Activated T-helper 1 cell treated with anti-CD3 and anti-CD28 coated beads, Interleukin-12 subunit alpha, Interleukin-12 subunit beta, Interleukin-2, Interleukin-4 antibody, amounts not matched to agents 30 ng/mL and 10 ng/mL and 1 ng/mL, durations not matched to agents 14 hours and 24 hours and 36 hours (primary cell): Measurements from ENCODE around the gene CTDSP1. TPM values are rescaled to one million over a fixed set of nuclear protein-coding genes. Genes with fewer than 3 reads are reported as not detected.
A peak's percentile ranks its signal among the peaks of the same experiment; 100 is the strongest.

ENCODE experiments used
- DNase-seq: peaks from one replicate; pipeline ENCODE4 v3.0.0; 2021; ENCODE audit warnings: low spot score
- H3K27ac Mint-ChIP-seq: one replicate; pipeline ENCODE4 v1.8.0; 2021; ENCODE audit warnings: mild to moderate bottlenecking, mixed read lengths
- H3K27me3 Mint-ChIP-seq: one replicate; pipeline ENCODE4 v1.8.0; 2022; ENCODE audit warnings: mild to moderate bottlenecking, moderate library complexity, mixed read lengths; ENCODE audit not compliant: insufficient read depth
- H3K36me3 Mint-ChIP-seq: one replicate; pipeline ENCODE4 v1.8.0; 2021; ENCODE audit warnings: low read depth, mixed read lengths
- H3K4me1 Mint-ChIP-seq: one replicate; pipeline ENCODE4 v1.8.0; 2021; ENCODE audit warnings: low read depth, mixed read lengths
- H3K4me3 Mint-ChIP-seq: one replicate; pipeline ENCODE4 v1.8.0; 2021; ENCODE audit warnings: mild to moderate bottlenecking, moderate library complexity, mixed read lengths
- H3K9me3 Mint-ChIP-seq: one replicate; pipeline ENCODE4 v1.8.0; 2021; ENCODE audit warnings: mixed read lengths
- intact Hi-C: fragments of 100-400 bp; cut with micrococcal nuclease; formaldehyde crosslinking; loops from one replicate; pipeline ENCODE4 v1.15.1; 2024
- total RNA-seq: library from RNA; stranded (reverse); gene quantifications from 2 replicates; pipeline ENCODE4 v1.2.3, GENCODE V29; 2022

Gene CTDSP1
- total RNA-seq, 1 donor from 2014 or later: 106 TPM

GRCh38 chr2:218368621-218369153, 31.0 kb upstream of the CTDSP1 start:
- intact Hi-C loops: loop anchor here (2.0 to 5.0 kb wide), 3 partner anchors 26 to 51 kb away; no protein-coding TSS in a partner anchor
- peaks cover 7% of the 10 kb centered on the region for H3K4me1 Mint-ChIP-seq
- H3K9me3 Mint-ChIP-seq: no peaks in the 10 kb centered on the region

GRCh38 chr2:218369330-218369729, 30.3 kb upstream of the CTDSP1 start:
- Mint-ChIP-seq H3K4me3 (peak overlapping the region; percentile 51), H3K36me3 (no peaks in the 10 kb centered on the region), H3K27ac (no peak overlapping the region), H3K27me3 (peaks cover 43% of the 10 kb centered on the region), H3K4me1 (peaks cover 7% of the 10 kb centered on the region), H3K9me3 (no peaks in the 10 kb centered on the region)
- intact Hi-C loops: loop anchor here (2.0 to 5.0 kb wide), 3 partner anchors 25 to 52 kb away; no protein-coding TSS in a partner anchor
- no peak for DNase-seq

More at GRCh38 chr2:218368621-218369153, 31.0 kb upstream of the CTDSP1 start:
- no peak overlapping the region for H3K27ac Mint-ChIP-seq
- H3K36me3 Mint-ChIP-seq: no peaks in the 10 kb centered on the region
- DNase-seq: no peak
- H3K27me3 Mint-ChIP-seq: peaks cover 44% of the 10 kb centered on the region
- peak overlapping the region; percentile 78 for H3K4me3 Mint-ChIP-seq

GRCh38 chr2:218370410-218371063, 29.1 kb upstream of the CTDSP1 start:
- no peaks in the 10 kb centered on the region for H3K9me3 Mint-ChIP-seq

GRCh38 chr2:218371983-218372350, 27.7 kb upstream of the CTDSP1 start:
- H3K36me3 Mint-ChIP-seq: no peaks in the 10 kb centered on the region
- no peaks in the 10 kb centered on the region for H3K9me3 Mint-ChIP-seq
- H3K27me3 Mint-ChIP-seq: peaks cover 35% of the 10 kb centered on the region
- H3K27ac Mint-ChIP-seq: no peak overlapping the region
- H3K4me3 Mint-ChIP-seq: no peak overlapping the region
- intact Hi-C loops: no loop called here
- DNase-seq: no peak
- H3K4me1 Mint-ChIP-seq: peaks cover 7% of the 10 kb centered on the region

More at GRCh38 chr2:218370410-218371063, 29.1 kb upstream of the CTDSP1 start:
- H3K27me3 Mint-ChIP-seq: peaks cover 42% of the 10 kb centered on the region
- H3K27ac Mint-ChIP-seq: no peak overlapping the region
- H3K4me3 Mint-ChIP-seq: no peak overlapping the region
- no peaks in the 10 kb centered on the region for H3K36me3 Mint-ChIP-seq
- intact Hi-C loops: no loop called here
- no peak for DNase-seq
- peaks cover 7% of the 10 kb centered on the region for H3K4me1 Mint-ChIP-seq

- Mint-ChIP-seq H3K4me1 (no peaks in the 10 kb centered on the region), H3K4me3 (no peak overlapping the region), H3K27me3 (peaks cover 24% of the 10 kb centered on the region), H3K36me3 (no peaks in the 10 kb centered on the region), H3K9me3 (no peaks in the 10 kb centered on the region), H3K27ac (no peak overlapping the region)
- no peak for DNase-seq
- intact Hi-C loops: no loop called here
These were observed 24.9 kb upstream of the CTDSP1 start for GRCh38 chr2:218374795-218375194.

- H3K27ac Mint-ChIP-seq: no peak overlapping the region
- H3K4me3 Mint-ChIP-seq: no peak overlapping the region
- no peak for DNase-seq
- no peaks in the 10 kb centered on the region for H3K36me3 Mint-ChIP-seq
- intact Hi-C loops: no loop called here
- H3K9me3 Mint-ChIP-seq: no peaks in the 10 kb centered on the region
- peaks cover 23% of the 10 kb centered on the region for H3K27me3 Mint-ChIP-seq
- no peaks in the 10 kb centered on the region for H3K4me1 Mint-ChIP-seq
These were observed 24.5 kb upstream of the CTDSP1 start for GRCh38 chr2:218375212-218375611.

GRCh38 chr2:218378053-218378452, 21.6 kb upstream of the CTDSP1 start:
- Mint-ChIP-seq H3K27me3 (peaks cover 23% of the 10 kb centered on the region), H3K4me1 (no peaks in the 10 kb centered on the region), H3K27ac (no peak overlapping the region), H3K36me3 (no peaks in the 10 kb centered on the region), H3K9me3 (no peaks in the 10 kb centered on the region), H3K4me3 (no peak overlapping the region)
- DNase-seq: no peak
- intact Hi-C loops: no loop called here

GRCh38 chr2:218381916-218382366, 17.7 kb upstream of the CTDSP1 start, which contains the start of gene SLC11A1:
Gene SLC11A1, plus strand, starts transcription at chr2:218382273. Its CDS starts 96 bp downstream, at chr2:218382369.
- Mint-ChIP-seq H3K27ac (no peak within 1 kb of the TSS), H3K4me3 (no peak within 1 kb of the TSS)

GRCh38 chr2:218382785-218383184, 16.9 kb upstream of the CTDSP1 start:
- no peaks in the 10 kb centered on the region for H3K36me3 Mint-ChIP-seq
- H3K4me3 Mint-ChIP-seq: no peak overlapping the region
- no peaks in the 10 kb centered on the region for H3K9me3 Mint-ChIP-seq
- H3K27me3 Mint-ChIP-seq: peaks cover 34% of the 10 kb centered on the region
- no peak overlapping the region for H3K27ac Mint-ChIP-seq
- peaks cover 6% of the 10 kb centered on the region for H3K4me1 Mint-ChIP-seq
- intact Hi-C loops: no loop called here
- no peak for DNase-seq

More at GRCh38 chr2:218381916-218382366, 17.7 kb upstream of the CTDSP1 start, which contains the start of gene SLC11A1:
- intact Hi-C loops: no loop called here
- Mint-ChIP-seq H3K36me3 (no peaks in the 10 kb centered on the region), H3K27me3 (peaks cover 31% of the 10 kb centered on the region), H3K9me3 (no peaks in the 10 kb centered on the region), H3K4me1 (peaks cover under 1% of the 10 kb centered on the region)
- no peak for DNase-seq

GRCh38 chr2:218383892-218384519, 15.7 kb upstream of the CTDSP1 start:
- Mint-ChIP-seq H3K27ac (no peak overlapping the region), H3K9me3 (no peaks in the 10 kb centered on the region), H3K4me1 (peaks cover 6% of the 10 kb centered on the region), H3K27me3 (peaks cover 29% of the 10 kb centered on the region), H3K4me3 (no peak overlapping the region), H3K36me3 (no peaks in the 10 kb centered on the region)
- intact Hi-C loops: no loop called here
- DNase-seq: no peak

- intact Hi-C loops: no loop called here
- no peak overlapping the region for H3K27ac Mint-ChIP-seq
- H3K9me3 Mint-ChIP-seq: no peaks in the 10 kb centered on the region
- H3K36me3 Mint-ChIP-seq: no peaks in the 10 kb centered on the region
- H3K4me1 Mint-ChIP-seq: peaks cover 6% of the 10 kb centered on the region
- H3K27me3 Mint-ChIP-seq: peaks cover 26% of the 10 kb centered on the region
- DNase-seq: no peak
- H3K4me3 Mint-ChIP-seq: no peak overlapping the region
These were observed 14.7 kb upstream of the CTDSP1 start for GRCh38 chr2:218384975-218385374.

- no peak for DNase-seq
- Mint-ChIP-seq H3K36me3 (no peaks in the 10 kb centered on the region), H3K4me1 (peaks cover 6% of the 10 kb centered on the region), H3K27me3 (peaks cover 23% of the 10 kb centered on the region), H3K9me3 (no peaks in the 10 kb centered on the region), H3K4me3 (no peak overlapping the region), H3K27ac (no peak overlapping the region)
- intact Hi-C loops: no loop called here
These were observed 12.9 kb upstream of the CTDSP1 start for GRCh38 chr2:218386505-218387368.
